K562 (cell line): Measurements from ENCODE around the gene SLC3A2. TPM values are rescaled to one million over a fixed set of nuclear protein-coding genes. Genes with fewer than 3 reads are reported as not detected.

Experiments
- AFF1 ChIP-seq, 2 experiments: fragments of 450-650 bp; IDR thresholded peaks; 2 replicates each; pipeline ENCODE4 v1.6.1; 2018; ENCODE audit warnings: mild to moderate bottlenecking in 2 of 2, low read depth in 1 of 2; ENCODE audit not compliant: partially characterized antibody in 2 of 2
- ARID2 ChIP-seq: fragments of 450-650 bp; IDR thresholded peaks from 2 replicates; pipeline ENCODE4 v1.6.1; 2017; ENCODE audit warnings: antibody characterized with exemption, mild to moderate bottlenecking
- ASH1L ChIP-seq: fragments of 450-650 bp; IDR thresholded peaks from 2 replicates; pipeline ENCODE4 v1.6.1; 2018; ENCODE audit warnings: borderline replicate concordance, mild to moderate bottlenecking, low read depth; ENCODE audit not compliant: partially characterized antibody
- CBX8 ChIP-seq: fragments of 200-600 bp; sonication (generic); IDR thresholded peaks from 2 replicates; pipeline ENCODE4 v1.6.1; 2012; ENCODE audit warnings: borderline replicate concordance, mixed run types, low read depth, mild to moderate bottlenecking, moderate library complexity, mixed read lengths, low read length, control low read depth, inconsistent platforms; ENCODE audit not compliant: poor library complexity, severe bottlenecking; ENCODE audit errors: extremely low read depth
- CHD1 ChIP-seq: fragments of 200-600 bp; sonication (generic); IDR thresholded peaks from one replicate; pipeline ENCODE4 v1.6.1; 2012; ENCODE audit warnings: mild to moderate bottlenecking, moderate library complexity, low read length, inconsistent platforms
- E2F3 ChIP-seq: fragments of 250-450 bp; sonication (Bioruptor Pico); IDR thresholded peaks from 2 replicates; pipeline ENCODE4 v1.4.0; 2020; ENCODE audit warnings: mild to moderate bottlenecking
- ELF4 ChIP-seq: fragments of 450-650 bp; formaldehyde crosslinking; IDR thresholded peaks from 2 replicates; pipeline ENCODE4 v1.4.0; 2022; ENCODE audit warnings: missing genetic modification characterization
- ERF ChIP-seq: fragments of 450-650 bp; formaldehyde crosslinking; IDR thresholded peaks from 2 replicates; pipeline ENCODE4 v1.4.0; 2020; ENCODE audit warnings: mild to moderate bottlenecking, mixed read lengths
- FOXO4 ChIP-seq: fragments of 450-650 bp; formaldehyde crosslinking; IDR thresholded peaks from 2 replicates; pipeline ENCODE4 v1.4.0; 2020; ENCODE audit warnings: mild to moderate bottlenecking, moderate library complexity
- HMG20A ChIP-seq: fragments of 450-650 bp; formaldehyde crosslinking; conservative IDR thresholded peaks from 2 replicates; pipeline ENCODE4 v1.4.0; 2020; ENCODE audit warnings: mild to moderate bottlenecking, mixed read lengths
- MAFG ChIP-seq: fragments of 450-650 bp; conservative IDR thresholded peaks from 2 replicates; pipeline ENCODE4 v1.6.1; 2016; ENCODE audit warnings: missing genetic modification characterization, missing compliant biosample characterization
- MBD2 ChIP-seq: sonication (generic); IDR thresholded peaks from 2 replicates; pipeline ENCODE4 v1.6.1; 2016; ENCODE audit warnings: low read depth, borderline replicate concordance
- NEUROD1 ChIP-seq: fragments of 150-350 bp; IDR thresholded peaks from 2 replicates; pipeline ENCODE4 v1.6.1; 2014; ENCODE audit warnings: borderline replicate concordance, low read length, low read depth; ENCODE audit not compliant: partially characterized antibody
- PHB2 ChIP-seq: fragments of 450-650 bp; IDR thresholded peaks from 2 replicates; pipeline ENCODE4 v1.6.1; 2017; ENCODE audit warnings: low read depth
- SMAD1 ChIP-seq: fragments of 150-350 bp; IDR thresholded peaks from 2 replicates; pipeline ENCODE4 v1.6.1; 2014; ENCODE audit warnings: low read length, low read depth; ENCODE audit not compliant: partially characterized antibody
- SMARCA4 ChIP-seq: fragments of 450-650 bp; IDR thresholded peaks from 2 replicates; pipeline ENCODE4 v1.6.1; 2016
- SMARCB1 ChIP-seq: IDR thresholded peaks from 2 replicates; pipeline ENCODE4 v1.6.1; 2011; ENCODE audit warnings: improper control_type of control experiment, low read depth; ENCODE audit not compliant: insufficient read length
- SMARCC2 ChIP-seq: fragments of 450-650 bp; IDR thresholded peaks from 2 replicates; pipeline ENCODE4 v1.6.1; 2017; ENCODE audit warnings: antibody characterized with exemption, moderate library complexity, mild to moderate bottlenecking, low read depth
- TEAD2 ChIP-seq: fragments of 450-650 bp; IDR thresholded peaks from 2 replicates; pipeline ENCODE4 v1.6.1; 2016; ENCODE audit warnings: missing genetic modification characterization, control low read depth, missing compliant biosample characterization
- TSC22D4 ChIP-seq: fragments of 450-650 bp; IDR thresholded peaks from 2 replicates; pipeline ENCODE4 v1.6.1; 2016; ENCODE audit warnings: missing genetic modification characterization, missing biosample characterization, control low read depth
- ZBTB7A ChIP-seq: IDR thresholded peaks from 2 replicates; pipeline ENCODE4 v1.6.1; 2011; ENCODE audit warnings: low read depth, mild to moderate bottlenecking, low read length, moderate library complexity, borderline replicate concordance; ENCODE audit not compliant: control insufficient read depth
- ZKSCAN1 ChIP-seq: fragments of 150-350 bp; IDR thresholded peaks from 2 replicates; pipeline ENCODE4 v1.6.1; 2016; ENCODE audit warnings: low read depth, low read length
- ZNF124 ChIP-seq: sonication (generic); formaldehyde crosslinking; IDR thresholded peaks from 2 replicates; pipeline ENCODE4 v1.8.1; 2022; ENCODE audit warnings: missing genetic modification reagents
- ZNF253 ChIP-seq: fragments of 250-450 bp; sonication (Bioruptor Pico); conservative IDR thresholded peaks from 2 replicates; pipeline ENCODE4 v1.6.1; 2021; ENCODE audit warnings: mild to moderate bottlenecking
- polyA plus RNA-seq, 8 experiments: library from polyadenylated mRNA; depleted of rRNA in 4 of 8; stranded (reverse) in 5 of 8; unstranded in 3 of 8; fragments of >200 nt; fragmentation: Nextera tagmentation in 2 of 8; fragmentation: Illumina TruSeq in 1 of 8; extraction: Ambion mirVana in 2 of 8; extraction: Trizol in 1 of 8; gene quantifications; 2 replicates each; pipeline versions ENCODE4 v1.2.1 to v1.2.3, GENCODE V29; 2011 to 2014; ENCODE audit warnings: inconsistent platforms in 1 of 8, missing spikeins in 1 of 8
- total RNA-seq, 7 experiments: library from RNA; depleted of rRNA in 6 of 7; stranded (reverse); fragments of >200 nt in 6 of 7; fragmentation: Illumina TruSeq in 2 of 7; extraction: Trizol in 2 of 7; gene quantifications; 2 replicates each; pipeline versions ENCODE4 v1.2.1 to v1.2.3, GENCODE V29; 2011 to 2021; ENCODE audit warnings: low replicate concordance in 1 of 7

The SLC3A2 gene
- total and polyA plus RNA-seq, 9 of the 15 experiments (the other 6 are each of a cell fraction or from before 2014, with no cell fraction given): 20.0 to 296 (median 214) TPM

DNA sequence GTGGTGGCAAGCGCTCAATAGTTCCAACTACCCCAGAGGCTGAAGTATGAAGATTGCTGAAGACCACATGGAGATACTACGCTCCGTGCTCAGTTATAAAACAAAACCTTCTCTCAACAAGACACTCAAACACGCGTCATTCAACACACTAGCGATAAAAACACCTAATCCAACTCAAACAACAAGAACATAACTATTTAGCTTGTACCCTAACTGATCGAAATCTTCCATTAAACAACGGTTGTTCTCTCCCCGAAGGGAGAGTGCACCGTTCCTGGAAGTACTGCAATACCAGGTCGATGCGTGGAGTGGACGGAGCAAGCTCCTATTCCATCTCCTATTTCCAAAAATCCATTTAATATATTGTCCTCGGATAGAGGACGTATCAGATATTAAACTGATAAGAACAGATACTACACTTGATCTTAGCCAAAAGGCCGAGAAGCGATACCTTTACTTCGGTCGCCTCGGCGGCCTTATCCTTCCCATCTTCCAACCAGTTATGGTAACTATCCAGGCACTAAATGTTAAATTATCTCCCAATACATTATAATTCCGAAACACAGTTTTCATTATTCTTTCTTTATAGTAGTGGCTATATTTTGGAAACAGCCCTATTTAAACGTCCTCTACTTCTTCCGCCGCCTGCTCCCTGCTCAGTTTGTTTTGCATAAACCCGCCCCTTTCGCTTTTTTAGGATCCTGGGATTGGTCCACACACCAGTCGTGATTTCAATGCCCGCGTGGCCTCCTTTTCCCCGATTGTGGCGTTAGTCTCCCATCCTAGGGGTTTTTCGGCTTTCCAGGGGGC, 39.1 kb upstream of the SLC3A2 start (continued):
- peak; percentile 87 to 99 for TF ChIP-seq AFF1 (IDR thresholded peaks at IDR 0.05; ENCODE audit: low read depth in 1 of 2, partially characterized antibody in 2 of 2)
- peak; percentile 100 for TF ChIP-seq ERF
- TF ChIP-seq MBD2: peak; percentile 98
- TF ChIP-seq ZNF124 (CRISPR knock-in tag): no peak; the same call in 1 of the 2 replicates
- TF ChIP-seq SMARCB1: no peak
- peak; percentile 51; the same call in 1 of the 2 replicates for TF ChIP-seq SMARCA4
- TF ChIP-seq E2F3 (CRISPR knock-in tag): peak; percentile 84
- TF ChIP-seq SMAD1: peak; percentile 100
- TF ChIP-seq ZKSCAN1: peak; percentile 72
- no peak for TF ChIP-seq SMARCC2
- peak; percentile 99 for TF ChIP-seq FOXO4 (CRISPR knock-in tag)
- 0 out of 2 replicates have a peak, but pooled peaks have one; percentile 50 for TF ChIP-seq ZBTB7A
- TF ChIP-seq HMG20A (CRISPR knock-in tag): peak; percentile 97
- no peak for TF ChIP-seq MAFG (tag)
- TF ChIP-seq CHD1: no peak
- peak; percentile 100 for TF ChIP-seq ZNF253
- peak; percentile 91 for TF ChIP-seq ASH1L
- no peak for TF ChIP-seq TSC22D4 (tag)
- peak; percentile 69 for TF ChIP-seq PHB2
- peak; percentile 100 for TF ChIP-seq ELF4 (CRISPR knock-in tag)
- peak; percentile 68 for TF ChIP-seq TEAD2
- peak; percentile 86 for TF ChIP-seq ARID2
- no peak for TF ChIP-seq CBX8
- peak; percentile 90 for TF ChIP-seq NEUROD1
